Esophagus squamous epithelium (tissue), 5 donors: ENCODE results near the gene PRKG1. TPM values are rescaled to one million over a fixed set of nuclear protein-coding genes. Genes with fewer than 3 reads are reported as not detected.
"Not testable (repeated sequence)": the region's sequence is repeated elsewhere in the genome, so short reads cannot be mapped to it uniquely, and the experiment has no call there.

ENCODE experiments used
- DNase-seq: peaks from one replicate; lab custom pipeline; 2025; lab: John Stamatoyannopoulos, UW
- H3K27ac ChIP-seq, 4 donors: fragments of 200-600 bp; sonication (generic); one replicate each; pipeline ENCODE4 v1.5.1; 2016 to 2019; ENCODE audit warnings: mild to moderate bottlenecking in 1 of 4
- H3K27me3 ChIP-seq, 4 donors: fragments of 200-600 bp; sonication (generic); 1 replicate in 3 of 4; 2 replicates in 1 of 4; pipeline versions ENCODE4 v1.5.1 to v1.6.0; 2017 to 2021; ENCODE audit warnings: antibody characterized with exemption in 1 of 4
- H3K36me3 ChIP-seq, 3 donors: fragments of 200-600 bp; sonication (generic); one replicate each; pipeline ENCODE4 v1.5.1; 2016 to 2019
- H3K4me1 ChIP-seq, 3 donors: fragments of 200-600 bp; sonication (generic); one replicate each; pipeline ENCODE4 v1.5.1; 2017 to 2019
- H3K4me3 ChIP-seq, 4 donors: fragments of 200-600 bp; sonication (generic); 1 replicate in 3 of 4; 2 replicates in 1 of 4; pipeline ENCODE4 v1.5.1; 2016 to 2019; ENCODE audit warnings: mild to moderate bottlenecking in 2 of 4, moderate library complexity in 1 of 4
- H3K9me3 ChIP-seq, 3 donors: fragments of 200-600 bp; sonication (generic); one replicate each; pipeline ENCODE4 v1.5.1; 2016 to 2019
- POLR2A ChIP-seq, 4 donors: fragments of 450-650 bp; IDR thresholded peaks; one replicate each; pipeline ENCODE4 v1.6.1; 2017; ENCODE audit warnings: antibody characterized with exemption in 4 of 4, mild to moderate bottlenecking in 4 of 4, moderate library complexity in 3 of 4
- WGBS, 2 donors: methylation state at CpG; one replicate each; pipeline ENCODE4 v1.1.5; 2018; 5-methylcytosine and 5-hydroxymethylcytosine counted together
- intact Hi-C: fragments of 100-400 bp; cut with DNase I; formaldehyde crosslinking; loops from one replicate; pipeline ENCODE4 v1.15.0; 2022
- total RNA-seq, 4 donors: library from RNA; depleted of rRNA; stranded (reverse); fragments of >200 nt; gene quantifications; one replicate each; pipeline ENCODE4 v1.1.0, GENCODE V29; 2016
- TF ChIP-seq, protein P1 (sequence below), 6 experiments: fragments of 450-650 bp in 4 of 6; fragments of 200-600 bp in 2 of 6; sonication (generic) in 2 of 6; IDR thresholded peaks; one replicate each; pipeline ENCODE4 v1.5.1; 2016 to 2019; ENCODE audit warnings: antibody characterized with exemption in 6 of 6, mild to moderate bottlenecking in 4 of 6, moderate library complexity in 4 of 6
- donor health status: DM: yes; HTN: yes; CAD: no.

The PRKG1 gene
- total RNA-seq, 4 donors from 2014 or later = 2.0 to 10.9 (median 3.8) TPM

DNA sequence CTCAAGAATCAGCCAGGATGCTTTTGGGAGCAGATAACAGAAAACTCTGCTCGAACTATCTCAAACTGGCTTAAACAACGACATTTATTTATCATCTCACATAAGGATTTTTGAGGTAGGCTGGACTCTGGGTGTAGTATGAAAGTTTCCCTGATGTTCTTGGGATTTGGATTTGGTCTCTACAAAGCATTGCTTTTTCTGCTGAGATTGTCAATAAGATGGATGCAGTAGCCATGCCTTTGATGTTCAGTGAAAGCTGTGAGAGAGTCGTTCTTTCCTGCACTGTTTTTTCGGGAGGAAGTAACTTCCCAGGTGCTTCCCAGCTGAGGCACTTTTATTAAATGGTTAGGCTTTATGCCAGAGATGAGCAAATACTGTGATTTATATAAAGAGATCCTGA, 181.1 kb downstream of the PRKG1 start:
- no peak for DNase-seq
- no peaks in the 10 kb centered on the region for H3K36me3 ChIP-seq
- no peak for TF ChIP-seq POLR2A (IDR thresholded peaks at IDR 0.05)
- TF ChIP-seq, protein P1, sequence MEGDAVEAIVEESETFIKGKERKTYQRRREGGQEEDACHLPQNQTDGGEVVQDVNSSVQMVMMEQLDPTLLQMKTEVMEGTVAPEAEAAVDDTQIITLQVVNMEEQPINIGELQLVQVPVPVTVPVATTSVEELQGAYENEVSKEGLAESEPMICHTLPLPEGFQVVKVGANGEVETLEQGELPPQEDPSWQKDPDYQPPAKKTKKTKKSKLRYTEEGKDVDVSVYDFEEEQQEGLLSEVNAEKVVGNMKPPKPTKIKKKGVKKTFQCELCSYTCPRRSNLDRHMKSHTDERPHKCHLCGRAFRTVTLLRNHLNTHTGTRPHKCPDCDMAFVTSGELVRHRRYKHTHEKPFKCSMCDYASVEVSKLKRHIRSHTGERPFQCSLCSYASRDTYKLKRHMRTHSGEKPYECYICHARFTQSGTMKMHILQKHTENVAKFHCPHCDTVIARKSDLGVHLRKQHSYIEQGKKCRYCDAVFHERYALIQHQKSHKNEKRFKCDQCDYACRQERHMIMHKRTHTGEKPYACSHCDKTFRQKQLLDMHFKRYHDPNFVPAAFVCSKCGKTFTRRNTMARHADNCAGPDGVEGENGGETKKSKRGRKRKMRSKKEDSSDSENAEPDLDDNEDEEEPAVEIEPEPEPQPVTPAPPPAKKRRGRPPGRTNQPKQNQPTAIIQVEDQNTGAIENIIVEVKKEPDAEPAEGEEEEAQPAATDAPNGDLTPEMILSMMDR (IDR thresholded peaks at IDR 0.05) = no peak
- no peaks in the 10 kb centered on the region for H3K27me3 ChIP-seq
- no peak overlapping the region for H3K4me3 ChIP-seq
- intact Hi-C loops = no loop called here
- H3K27ac ChIP-seq = no peak overlapping the region
- H3K4me1 ChIP-seq = no peaks in the 10 kb centered on the region
- 69 to 72% methylated on average over 2 to 4 of the region's 4 CpGs for WGBS, 2 donors
- H3K9me3 ChIP-seq = no peaks in the 10 kb centered on the region

GRCh38 chr10:51257511-51258248, 183.4 kb downstream of the PRKG1 start:
- TF ChIP-seq, protein P1 (IDR thresholded peaks at IDR 0.05) = no peak
- no peaks in the 10 kb centered on the region for H3K36me3 ChIP-seq
- H3K9me3 ChIP-seq = no peaks in the 10 kb centered on the region
- no peaks in the 10 kb centered on the region for H3K27me3 ChIP-seq
- no peaks in the 10 kb centered on the region for H3K4me1 ChIP-seq
- DNase-seq = no peak
- intact Hi-C loops = no loop called here
- H3K4me3 ChIP-seq = no peak overlapping the region
- 67 to 75% methylated on average over 6 to 7 of the region's 7 CpGs for WGBS, 2 donors
- no peak overlapping the region for H3K27ac ChIP-seq

DNA sequence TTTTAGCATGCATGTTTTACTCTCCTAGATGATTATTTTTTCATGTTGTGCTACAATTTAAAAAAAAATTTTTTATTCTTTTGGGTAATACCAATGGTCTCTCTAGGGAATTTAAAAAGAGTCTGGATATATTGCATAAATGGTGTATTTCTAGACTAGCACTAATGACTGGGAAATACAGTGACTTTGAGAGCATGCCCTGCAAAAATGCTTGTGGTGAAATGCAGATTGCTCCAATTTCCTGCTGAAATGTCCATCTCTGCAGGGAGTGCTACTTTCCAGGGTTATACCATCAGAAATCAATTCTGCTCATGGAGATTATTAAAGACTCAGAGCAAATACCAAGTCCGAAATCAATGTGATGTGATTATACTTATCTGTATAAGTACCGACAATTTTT, 186.1 kb downstream of the PRKG1 start:
- Histone ChIP-seq H3K36me3 (no peaks in the 10 kb centered on the region), H3K27me3 (no peaks in the 10 kb centered on the region), H3K4me3 (no peak overlapping the region), H3K9me3 (no peaks in the 10 kb centered on the region), H3K27ac (no peak overlapping the region), H3K4me1 (no peaks in the 10 kb centered on the region)
- TF ChIP-seq, protein P1 (IDR thresholded peaks at IDR 0.05) = no peak
- TF ChIP-seq POLR2A (IDR thresholded peaks at IDR 0.05) = no peak
- WGBS, 2 donors = 87 to 95% methylated on average over 2 of the region's 2 CpGs
- intact Hi-C loops = no loop called here
- DNase-seq = no peak

GRCh38 chr10:51266496-51266895, 192.2 kb downstream of the PRKG1 start:
- intact Hi-C loops = no loop called here
- Histone ChIP-seq H3K36me3 (no peaks in the 10 kb centered on the region), H3K4me3 (no peak overlapping the region), H3K9me3 (no peaks in the 10 kb centered on the region), H3K27me3 (no peaks in the 10 kb centered on the region), H3K27ac (no peak overlapping the region), H3K4me1 (peaks cover 0 to 4% (median 0%) of the 10 kb centered on the region in 3 donors)
- no peak for DNase-seq
- TF ChIP-seq, protein P1 (IDR thresholded peaks at IDR 0.05) = no peak
- TF ChIP-seq POLR2A (IDR thresholded peaks at IDR 0.05) = no peak
- WGBS, 2 donors = 73 to 81% methylated on average over 3 of the region's 3 CpGs

GRCh38 chr10:51267980-51268570, 193.8 kb downstream of the PRKG1 start:
- intact Hi-C loops, H3K4me1 ChIP-seq, H3K9me3 ChIP-seq, H3K27ac ChIP-seq, H3K36me3 ChIP-seq, H3K4me3 ChIP-seq, H3K27me3 ChIP-seq, DNase-seq: not testable (repeated sequence)
- 87 to 90% methylated on average over 7 to 8 of the region's 8 CpGs for WGBS, 2 donors
